ENCODE data around the gene VPREB3. TPM values are rescaled to one million over a fixed set of nuclear protein-coding genes. Genes with fewer than 3 reads are reported as not detected.

The VPREB3 gene
- total RNA-seq, 1 donor from 2014 or later, result not detected

DNA sequence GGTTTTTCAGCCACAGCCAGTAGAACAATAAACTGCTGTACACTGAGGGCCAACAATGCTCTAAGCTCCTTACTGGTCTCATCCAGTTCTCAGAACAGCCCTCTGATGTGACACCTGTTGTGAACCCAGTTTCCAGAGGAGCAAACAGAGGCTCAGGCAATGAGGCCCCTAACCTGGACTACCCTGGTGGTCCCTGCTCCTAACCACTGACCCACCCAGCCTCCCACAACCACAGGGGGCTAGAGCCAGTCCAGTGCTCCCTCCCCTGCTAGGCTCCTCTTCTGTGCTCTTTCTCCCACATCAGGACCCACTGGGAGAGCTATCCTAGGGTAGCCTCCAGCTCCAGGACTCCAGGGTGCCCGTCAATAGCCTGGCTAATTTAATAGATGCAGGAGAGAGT, 28.5 kb upstream of the VPREB3 start:
- no peak for DNase-seq

DNA sequence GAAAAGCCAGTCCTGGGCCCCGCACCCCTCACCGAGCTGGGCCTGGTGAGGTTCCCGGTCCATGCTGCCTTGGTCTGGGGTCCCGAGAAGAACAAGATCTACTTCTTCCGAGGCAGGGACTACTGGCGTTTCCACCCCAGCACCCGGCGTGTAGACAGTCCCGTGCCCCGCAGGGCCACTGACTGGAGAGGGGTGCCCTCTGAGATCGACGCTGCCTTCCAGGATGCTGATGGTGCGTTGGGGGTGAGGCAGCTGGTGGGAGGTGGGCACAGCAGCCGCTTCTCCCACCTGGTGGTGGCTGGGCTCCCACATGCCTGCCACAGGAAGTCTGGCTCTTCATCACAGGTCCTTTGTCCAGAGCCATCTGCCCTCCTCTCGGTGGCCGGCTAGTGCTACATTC, 28.0 kb upstream of the VPREB3 start:
- no peak for DNase-seq

DNA sequence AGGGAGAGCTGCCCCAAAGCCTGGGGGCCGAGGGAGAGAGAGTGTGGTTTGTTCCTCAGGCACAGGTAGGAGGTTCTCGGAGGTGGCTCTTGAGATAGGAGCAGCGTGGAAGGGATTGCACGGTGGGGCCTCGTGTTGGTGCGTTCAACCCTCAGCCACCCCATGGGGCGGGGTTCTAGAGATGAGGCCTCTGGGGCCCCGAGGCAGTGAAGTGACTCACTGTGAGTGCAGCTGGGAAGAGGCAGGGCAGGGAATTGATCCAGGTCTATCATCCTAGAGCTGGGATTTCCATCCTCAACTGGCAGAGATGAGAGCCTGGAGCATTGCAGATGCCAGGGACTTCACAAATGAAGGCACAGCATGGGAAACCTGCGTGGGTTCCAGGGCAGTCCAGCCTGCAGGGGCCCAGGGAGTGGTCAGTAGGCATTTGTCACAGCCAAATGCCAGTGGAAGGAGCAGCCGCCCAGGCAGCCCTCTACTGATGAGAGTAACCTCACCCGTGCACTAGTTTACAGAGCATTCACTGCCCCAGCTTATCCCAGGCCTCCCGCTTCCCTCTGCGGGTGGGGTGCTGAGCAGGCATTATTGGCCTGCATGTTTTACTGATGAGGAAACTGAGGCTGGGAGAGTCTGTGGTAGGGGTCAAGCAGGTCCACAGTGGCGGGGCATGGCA, 27.4 kb upstream of the VPREB3 start:
- peak; percentile 22 for DNase-seq

DNA sequence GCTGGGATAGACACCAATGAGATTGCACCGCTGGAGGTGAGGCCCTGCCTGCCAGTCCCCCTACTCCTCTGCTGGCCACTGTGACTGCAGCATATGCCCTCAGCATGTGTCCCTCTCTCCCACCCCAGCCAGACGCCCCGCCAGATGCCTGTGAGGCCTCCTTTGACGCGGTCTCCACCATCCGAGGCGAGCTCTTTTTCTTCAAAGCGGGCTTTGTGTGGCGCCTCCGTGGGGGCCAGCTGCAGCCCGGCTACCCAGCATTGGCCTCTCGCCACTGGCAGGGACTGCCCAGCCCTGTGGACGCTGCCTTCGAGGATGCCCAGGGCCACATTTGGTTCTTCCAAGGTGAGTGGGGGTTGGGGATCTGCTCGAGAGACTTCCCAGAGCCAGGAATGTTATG, 26.8 kb upstream of the VPREB3 start:
- no peak for DNase-seq

DNA sequence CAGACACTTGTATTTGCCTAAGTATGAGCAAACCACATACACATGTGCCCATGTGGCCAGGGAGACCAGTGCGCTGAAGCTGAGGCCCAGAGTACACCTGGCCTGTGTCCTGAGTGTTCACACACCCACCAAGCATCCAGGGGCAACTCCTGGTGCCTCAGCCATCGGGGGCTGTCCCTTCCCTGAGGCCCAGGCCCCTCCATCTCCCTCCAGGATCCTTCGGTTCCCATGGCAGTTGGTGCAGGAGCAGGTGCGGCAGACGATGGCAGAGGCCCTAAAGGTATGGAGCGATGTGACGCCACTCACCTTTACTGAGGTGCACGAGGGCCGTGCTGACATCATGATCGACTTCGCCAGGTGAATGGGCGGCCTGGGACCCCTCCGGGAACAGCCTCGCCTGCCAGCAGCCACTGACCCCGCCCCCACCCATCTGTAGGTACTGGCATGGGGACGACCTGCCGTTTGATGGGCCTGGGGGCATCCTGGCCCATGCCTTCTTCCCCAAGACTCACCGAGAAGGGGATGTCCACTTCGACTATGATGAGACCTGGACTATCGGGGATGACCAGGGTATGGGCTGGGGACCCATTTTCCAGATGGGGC, 26.0 kb upstream of the VPREB3 start:
- no peak for DNase-seq

DNA sequence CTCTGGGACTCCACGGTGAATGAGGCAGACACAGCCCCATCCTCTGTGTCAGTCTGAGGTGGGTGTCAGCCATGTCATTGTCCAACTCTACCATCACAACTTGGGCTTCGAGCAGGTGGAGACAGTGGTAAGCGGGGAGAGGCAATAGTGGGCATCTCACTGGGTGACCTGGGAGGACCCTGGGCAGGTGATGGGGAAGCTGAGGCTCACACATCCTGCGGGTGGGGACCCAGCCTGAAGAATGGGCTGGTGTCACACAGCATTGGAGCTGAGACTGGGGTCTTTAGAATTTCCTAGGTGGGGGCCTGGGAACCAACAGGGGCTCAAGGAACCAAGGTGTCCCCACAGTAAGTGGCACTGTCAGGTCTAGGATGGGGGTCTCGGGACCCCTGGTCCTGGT, 25.5 kb upstream of the VPREB3 start:
- no peak for DNase-seq

DNA sequence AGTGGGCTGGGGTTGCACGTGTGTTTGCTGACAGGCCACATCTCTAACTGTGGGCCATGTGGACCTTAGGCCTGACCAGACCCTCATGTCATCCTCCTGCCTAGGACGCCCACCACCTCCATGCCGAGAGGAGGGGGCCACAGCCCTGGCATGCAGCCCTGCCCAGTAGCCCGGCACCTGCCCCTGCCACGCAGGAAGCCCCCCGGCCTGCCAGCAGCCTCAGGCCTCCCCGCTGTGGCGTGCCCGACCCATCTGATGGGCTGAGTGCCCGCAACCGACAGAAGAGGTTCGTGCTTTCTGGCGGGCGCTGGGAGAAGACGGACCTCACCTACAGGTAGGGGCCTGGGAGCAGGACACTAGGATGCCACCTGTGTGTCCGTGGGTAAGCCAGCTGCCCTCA, 24.9 kb upstream of the VPREB3 start:
- no peak for DNase-seq

DNA sequence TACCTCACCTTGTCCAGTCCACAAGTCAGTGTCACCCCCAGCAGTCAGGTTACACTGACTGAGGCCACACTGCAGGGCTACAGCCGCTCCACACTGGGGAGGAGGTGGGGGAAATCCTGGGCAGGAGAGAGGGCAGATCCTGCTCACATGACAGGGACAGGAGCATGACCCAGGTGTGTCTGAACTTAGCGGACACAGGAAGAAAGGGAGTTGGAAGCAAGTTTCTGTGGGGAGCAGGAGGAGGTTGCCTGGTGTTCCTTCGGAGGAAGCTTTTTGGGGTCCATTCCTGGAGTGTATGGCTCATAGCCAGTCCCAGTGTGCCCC, 24.3 kb upstream of the VPREB3 start:
- no peak for DNase-seq

DNA sequence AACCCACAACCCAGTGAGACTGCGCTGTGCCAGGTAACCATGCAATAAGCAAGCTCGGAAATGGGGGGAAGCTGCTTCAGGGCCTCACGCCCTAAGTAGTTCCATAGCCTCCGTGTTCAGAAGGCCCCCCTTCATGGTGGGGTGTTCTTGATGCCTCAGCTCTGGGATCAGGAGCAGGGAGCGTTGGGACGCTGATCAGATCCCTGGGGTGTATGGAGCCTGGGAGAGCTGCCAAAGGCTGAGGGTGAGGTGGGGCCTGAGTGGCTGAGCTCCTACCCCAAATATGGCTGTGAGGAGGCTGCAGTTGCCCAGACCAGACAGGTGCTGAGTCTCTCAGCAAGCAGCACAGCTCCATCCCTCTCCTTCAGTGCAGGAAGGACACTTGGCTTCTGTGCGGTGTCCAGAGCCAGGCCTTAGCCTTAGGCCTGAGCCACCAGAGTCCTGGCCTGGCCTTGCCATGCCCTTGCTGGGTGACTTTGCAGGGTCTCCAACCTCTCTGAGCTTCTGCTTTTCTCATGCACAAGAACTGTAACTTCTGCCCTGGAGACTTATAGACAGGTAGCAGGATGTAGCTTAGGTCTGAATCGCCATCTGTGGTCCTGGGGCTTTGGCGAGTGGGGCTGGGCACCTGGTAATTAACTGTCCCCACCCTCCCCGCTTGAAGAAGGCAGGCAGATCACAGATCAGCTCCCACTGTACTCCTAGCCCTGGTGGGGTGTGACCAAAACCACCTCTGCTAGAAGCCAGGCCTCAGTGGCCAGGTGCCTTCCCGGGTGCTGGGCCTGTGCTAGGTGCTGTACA, 23.8 kb upstream of the VPREB3 start:
- DNase-seq, result no peak

DNA sequence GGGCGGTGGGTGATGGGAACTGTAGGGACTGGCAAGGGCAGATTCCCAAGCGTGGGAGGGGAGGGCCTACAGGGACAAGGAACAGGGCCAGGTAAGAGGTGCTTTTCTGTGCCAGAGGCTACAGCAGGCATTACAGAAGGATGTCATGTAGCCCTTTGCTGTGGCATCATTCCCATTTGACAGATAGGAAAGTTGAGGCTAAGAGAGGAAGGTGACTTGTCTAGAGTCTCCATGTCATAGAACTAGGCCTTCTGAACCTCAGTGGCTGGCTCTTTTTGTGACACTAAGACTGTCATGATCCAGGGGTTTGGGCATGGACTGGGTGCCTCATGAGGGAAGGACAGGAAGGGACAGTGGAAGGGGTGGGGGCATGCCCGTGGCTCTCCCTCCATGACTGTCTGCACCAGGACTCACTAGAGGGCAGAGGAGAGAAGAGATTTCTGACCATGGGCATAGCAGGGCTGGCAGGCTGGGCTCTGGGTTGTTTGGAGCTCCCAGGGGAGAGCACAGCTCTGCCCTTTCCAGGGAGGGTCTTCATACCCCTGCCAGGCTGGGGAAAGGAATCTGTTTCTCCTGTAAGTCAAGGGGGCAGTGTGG, 21.7 kb upstream of the VPREB3 start:
- no peak for DNase-seq

DNA sequence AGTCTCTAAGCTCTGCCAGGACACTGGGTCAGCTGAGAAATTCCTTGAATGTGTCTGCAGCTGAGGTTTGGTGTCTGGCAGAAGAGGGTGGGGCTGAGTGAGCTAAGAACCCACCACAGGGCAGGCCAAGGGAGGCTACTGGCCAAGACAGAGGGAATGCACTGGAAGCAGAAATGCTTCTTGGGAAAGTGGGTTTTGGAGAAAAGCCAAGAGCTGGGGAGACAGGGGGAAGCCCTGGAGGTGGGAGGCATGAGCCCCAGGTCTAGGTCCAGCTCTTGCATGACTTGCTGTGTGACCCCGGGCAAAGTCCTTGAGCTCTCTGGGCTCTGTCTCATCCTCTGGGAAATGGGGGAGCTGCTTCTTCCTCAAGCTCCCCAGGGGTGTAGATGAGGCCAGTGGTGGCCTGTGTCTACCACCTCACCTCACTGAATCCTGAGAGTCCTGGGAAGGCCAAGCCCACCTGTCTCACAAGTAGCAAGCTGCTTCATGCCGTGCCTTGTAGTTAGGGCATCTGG, 20.8 kb upstream of the VPREB3 start:
- DNase-seq, result no peak

DNA sequence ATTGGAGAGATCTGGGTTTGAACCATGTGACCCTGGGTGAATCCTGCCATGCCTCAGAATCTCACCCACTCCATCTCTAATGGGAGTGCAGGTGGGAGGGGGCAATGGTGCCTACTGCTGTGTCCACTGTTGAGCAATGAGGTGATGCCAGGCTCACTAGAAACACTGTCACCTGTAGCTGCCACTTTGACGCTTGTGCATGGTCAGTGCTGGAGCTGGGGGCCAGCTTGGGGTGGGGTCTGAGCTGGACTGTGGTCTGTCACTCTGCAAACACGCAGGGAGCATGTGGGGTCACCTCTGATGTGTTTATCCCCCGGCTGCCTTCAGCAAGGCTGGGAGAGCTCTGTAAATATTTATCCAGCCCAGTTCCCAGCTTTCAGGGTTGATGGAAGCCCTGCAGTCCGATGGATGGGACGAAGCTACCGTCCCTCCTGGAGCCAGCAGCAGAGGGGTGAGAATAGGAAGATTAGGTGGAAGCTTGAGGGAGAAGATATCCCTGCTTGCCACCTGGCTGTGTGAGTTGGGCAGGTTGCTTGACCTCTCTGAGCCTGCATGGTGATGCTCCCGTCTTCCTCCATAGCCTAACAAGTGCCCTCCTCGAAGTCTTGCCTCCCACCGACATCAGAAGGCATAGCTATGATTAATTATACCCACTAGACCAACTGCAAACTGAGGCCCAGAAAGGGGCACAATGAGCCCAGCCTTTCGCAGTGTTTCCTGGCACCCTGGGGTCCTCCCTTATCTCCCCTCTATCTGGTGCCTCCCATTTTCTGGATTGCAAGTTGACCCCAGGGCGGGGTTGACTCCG, 20.1 kb upstream of the VPREB3 start:
- no peak for DNase-seq

DNA sequence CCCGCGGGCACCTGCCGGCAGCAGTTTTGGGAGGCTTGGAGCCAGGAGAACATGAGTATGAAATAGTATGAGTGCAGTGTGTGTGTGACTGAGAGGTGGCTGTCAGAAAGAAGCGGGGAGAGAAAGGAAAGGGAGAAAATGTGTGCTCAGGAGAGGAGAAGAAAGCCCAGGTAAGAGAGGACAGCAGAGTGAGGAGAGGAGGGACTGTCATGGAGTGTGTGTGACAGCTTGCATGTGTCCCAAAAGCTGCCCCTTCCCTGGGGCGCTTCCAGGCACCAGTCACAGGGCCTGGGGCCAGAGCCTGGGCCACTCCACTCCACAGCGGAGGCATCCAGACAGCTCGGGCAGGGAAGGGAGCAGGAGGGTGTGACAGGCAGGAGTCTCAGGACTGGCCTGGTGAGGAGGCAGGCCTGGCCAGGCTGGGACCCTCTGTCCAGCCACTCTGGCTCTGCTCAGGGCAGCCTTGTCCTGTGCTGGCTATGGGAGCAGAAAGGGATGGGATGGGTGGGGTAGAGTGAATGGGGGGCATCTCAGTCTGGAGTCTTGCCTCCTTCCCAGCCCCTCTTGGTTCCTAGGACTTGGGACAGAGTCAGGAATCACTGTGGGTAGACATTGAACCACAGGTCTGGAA, 19.4 kb upstream of the VPREB3 start:
- no peak for DNase-seq

DNA sequence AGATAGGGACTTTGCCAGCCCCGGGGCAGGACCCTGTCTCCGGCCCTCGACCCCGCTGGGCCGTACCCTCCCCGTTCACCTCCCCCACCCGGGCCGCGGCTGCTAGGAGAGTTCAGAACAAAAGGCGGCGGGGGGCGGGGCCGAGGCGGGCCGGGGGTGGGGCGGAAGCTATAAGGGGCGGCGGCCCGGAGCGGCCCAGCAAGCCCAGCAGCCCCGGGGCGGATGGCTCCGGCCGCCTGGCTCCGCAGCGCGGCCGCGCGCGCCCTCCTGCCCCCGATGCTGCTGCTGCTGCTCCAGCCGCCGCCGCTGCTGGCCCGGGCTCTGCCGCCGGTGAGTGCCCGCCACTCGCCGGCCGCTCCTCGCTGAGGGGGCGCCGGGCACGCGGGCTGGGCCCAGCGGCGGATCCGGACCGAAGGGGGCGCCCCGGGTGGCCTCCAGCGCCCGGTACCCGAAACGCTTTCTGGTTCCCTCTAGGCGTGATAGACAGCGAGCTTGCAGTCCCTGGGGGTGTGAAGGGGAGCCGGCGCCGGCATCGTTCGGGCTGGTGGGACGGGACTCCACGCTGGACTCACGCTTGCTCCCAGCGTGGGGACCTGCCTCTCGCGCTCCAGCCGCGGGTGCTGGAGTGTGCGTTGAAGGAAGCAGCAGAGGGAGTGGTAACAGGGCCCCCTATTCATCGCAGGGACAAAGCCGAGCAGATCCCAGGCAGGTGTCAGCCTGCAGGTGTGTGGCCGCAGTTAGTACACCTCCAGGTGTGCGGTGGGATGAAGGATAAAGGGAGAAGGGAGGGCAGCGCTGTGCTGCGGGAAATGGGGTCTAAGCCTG, 18.6 kb upstream of the VPREB3 start, which contains the start of gene MMP11:
Gene MMP11 (plus strand): TSS at position 201 of the 825 bp plus-strand sequence. CDS start 22 bp downstream, at position 223.
- DNase-seq, result no peak

DNA sequence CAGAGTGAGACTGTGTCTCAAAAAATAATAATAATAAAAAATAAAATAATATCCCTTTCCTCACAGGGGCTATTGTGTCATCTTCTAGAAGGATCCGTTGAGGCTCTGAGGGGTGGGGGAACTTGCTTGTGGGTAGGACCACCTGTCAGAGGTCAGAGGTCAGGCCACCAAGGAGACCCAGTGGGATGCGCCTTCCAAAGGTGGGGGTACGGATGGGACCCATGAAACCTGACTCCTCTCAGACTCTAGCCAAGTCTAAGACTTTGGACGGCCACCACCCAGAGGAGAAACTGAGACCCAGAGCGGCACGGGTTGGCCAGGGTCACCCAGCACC, 18.1 kb upstream of the VPREB3 start:
- no peak for DNase-seq

DNA sequence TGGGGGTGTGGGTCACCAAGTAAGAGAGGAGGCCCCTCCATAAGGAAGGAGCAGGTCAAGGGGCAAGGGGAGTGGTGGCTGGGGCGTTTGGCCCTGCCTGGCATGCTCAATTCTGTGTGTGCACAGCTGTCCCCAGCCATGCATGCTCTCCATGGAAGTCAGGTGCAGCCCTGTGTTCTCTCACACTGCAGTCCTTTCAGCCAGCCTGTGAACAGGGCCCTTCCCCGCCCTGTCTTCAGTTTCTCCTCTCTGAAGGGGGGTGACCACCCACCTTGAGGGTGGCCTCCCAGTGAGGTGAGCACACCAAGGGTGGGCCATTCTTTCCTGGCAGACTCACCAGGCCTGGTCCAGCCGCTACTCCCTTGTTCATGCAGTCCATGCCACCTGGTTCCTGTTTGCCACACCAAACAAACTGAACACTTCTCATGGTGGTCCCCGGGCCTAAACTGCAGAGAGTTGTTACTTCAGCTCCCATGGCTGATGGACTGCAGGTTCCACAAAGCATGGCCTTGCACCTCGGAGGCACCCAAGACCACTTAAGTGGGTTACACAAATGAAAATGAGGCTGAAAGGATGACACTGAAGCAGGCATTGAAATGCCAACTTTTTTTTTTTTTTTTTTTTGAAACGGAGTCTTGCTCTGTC, 15.2 kb upstream of the VPREB3 start:
- DNase-seq, result no peak

DNA sequence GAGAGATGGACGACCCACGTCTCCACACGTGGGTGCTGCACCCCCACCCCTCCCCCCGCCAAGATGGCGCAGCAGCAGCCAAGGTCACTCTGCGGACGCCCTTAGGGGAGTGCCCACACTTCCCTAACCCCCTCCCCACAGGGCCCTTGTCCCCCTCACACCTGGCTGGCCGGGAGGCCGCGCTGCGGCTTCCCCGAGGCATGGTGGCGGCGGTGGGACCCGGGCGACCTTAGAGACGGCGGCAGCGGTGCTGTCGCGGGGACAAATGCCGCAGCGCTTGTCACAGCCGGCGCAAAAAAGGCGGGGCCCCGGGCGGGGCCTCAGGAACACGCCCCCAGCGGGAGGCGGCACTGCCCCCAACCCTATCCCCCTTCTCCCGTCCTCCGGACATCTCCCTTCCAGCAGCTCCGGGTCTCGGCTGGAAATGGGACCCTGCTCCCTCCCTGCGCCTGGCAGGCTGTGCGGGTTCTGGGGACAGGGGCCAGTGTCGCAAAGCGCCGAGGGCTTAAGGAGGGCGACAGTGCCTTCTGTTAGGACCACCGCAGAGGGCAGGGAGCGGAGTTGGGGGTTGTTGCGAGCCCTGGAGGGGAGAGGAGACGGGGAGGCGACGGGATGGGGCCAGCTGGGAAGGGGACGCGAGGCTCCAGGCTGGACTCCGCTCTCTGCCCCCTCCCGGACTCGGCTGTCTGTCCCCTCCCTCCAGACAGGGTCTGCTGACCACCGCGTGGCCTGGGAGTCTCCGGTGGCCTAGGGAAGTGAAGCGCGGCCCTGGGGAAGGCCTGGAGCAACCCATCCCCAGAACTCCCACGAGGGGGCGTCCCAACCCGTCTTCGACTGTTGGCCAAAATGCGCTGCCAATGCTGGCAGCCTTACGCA, 13.7 kb upstream of the VPREB3 start, which contains the start of gene CHCHD10:
Gene CHCHD10 (minus strand): TSS at position 300 of the 876 bp plus-strand sequence. CDS start 98 bp downstream, at position 202.
- peak; percentile 61 for DNase-seq

DNA sequence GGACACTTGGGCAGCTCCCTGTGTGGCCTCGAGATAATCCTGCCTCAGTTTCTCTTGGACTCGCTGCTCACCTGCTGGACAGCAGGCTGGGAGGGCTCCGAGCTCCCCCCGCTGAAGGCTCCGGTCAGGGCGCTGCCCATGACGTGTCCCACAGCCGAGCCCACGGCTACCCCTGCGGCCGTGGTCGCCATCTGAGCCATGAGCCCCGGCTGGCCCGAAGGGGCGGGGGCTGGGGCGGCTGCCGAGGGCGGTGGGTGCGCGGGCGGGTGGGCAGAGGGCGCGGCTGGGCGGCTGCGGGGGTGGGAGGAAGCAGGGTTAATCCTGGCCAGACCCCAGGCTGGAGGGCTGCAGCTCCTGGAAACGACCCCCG, 13.1 kb upstream of the VPREB3 start:
- DNase-seq, result no peak

Data from skin of body (tissue), 2 donors.